Measurements from ENCODE around the gene KRT8.

KRT8 gene

DNA sequence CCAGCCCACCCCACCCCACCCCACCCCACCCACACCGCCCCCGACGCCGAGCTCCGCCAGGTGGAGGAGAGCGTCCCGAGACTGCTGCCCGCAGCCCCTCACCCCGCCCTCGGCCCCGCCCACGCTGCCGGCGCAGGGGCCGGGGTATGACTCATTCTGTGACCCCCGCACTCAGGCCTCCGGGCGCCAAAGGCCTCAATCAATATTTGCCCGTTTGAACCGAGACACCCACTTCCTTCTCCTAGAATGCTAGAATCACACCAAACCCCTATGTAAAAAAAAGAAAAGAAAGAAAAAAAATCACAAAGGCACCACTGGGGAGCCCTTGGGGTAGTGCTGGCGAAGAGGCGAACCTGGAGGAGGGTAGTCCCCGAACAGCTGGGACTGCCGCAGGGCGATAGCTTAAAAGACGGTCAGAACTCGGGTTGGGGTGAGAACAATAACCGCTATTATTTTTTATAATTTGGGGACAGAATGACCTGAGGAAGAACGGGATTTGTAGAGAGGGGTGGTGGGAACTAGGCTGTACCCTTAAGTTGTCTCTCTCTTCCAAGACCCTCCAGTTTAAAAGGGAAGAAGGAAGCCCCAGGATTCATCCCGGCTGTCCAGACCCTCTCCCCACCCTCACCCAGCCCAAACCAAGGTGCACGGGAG lies 894 bp downstream of the KRT8 start:
- TF ChIP-seq, protein P1, sequence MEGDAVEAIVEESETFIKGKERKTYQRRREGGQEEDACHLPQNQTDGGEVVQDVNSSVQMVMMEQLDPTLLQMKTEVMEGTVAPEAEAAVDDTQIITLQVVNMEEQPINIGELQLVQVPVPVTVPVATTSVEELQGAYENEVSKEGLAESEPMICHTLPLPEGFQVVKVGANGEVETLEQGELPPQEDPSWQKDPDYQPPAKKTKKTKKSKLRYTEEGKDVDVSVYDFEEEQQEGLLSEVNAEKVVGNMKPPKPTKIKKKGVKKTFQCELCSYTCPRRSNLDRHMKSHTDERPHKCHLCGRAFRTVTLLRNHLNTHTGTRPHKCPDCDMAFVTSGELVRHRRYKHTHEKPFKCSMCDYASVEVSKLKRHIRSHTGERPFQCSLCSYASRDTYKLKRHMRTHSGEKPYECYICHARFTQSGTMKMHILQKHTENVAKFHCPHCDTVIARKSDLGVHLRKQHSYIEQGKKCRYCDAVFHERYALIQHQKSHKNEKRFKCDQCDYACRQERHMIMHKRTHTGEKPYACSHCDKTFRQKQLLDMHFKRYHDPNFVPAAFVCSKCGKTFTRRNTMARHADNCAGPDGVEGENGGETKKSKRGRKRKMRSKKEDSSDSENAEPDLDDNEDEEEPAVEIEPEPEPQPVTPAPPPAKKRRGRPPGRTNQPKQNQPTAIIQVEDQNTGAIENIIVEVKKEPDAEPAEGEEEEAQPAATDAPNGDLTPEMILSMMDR (IDR thresholded peaks at IDR 0.05; ENCODE audit: extremely low read depth, insufficient read depth, missing control alignments): no peak
- DNase-seq (ENCODE audit: low spot score): peak; percentile 81
- in situ Hi-C loops (cut with MboI; ENCODE audit: low pct_unique_long_range_greater_than_20kb, low sequenced_read_pairs, unreplicated experiment): no loop called here

DNA sequence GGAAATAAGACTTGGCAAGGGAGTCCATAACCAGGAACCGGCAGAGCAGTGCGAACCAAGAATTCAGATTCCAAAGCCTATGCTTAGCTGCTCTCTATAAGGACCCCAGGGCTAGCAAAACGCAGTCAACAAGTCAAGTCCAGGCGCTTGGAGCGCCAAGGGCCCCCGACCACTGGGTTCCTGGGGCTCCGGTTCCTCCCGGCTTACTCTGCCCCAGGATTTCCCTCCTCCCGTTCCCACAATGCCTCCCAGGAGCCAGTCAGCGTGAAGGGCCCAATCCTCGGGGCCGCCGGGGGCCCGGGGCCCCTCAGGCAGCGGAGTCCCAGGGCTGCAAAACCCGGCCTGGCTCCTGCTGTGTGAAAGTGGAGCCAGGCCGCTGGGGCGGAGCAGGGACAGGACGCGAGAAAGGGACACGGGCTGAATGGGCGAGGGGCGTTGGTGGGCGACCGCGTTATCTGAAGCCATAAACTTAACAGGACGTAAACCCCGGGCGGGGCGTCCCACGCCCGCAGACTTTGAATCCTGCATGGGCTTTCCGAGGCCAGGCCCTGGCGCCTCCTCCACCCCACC lies 1.5 kb downstream of the KRT8 start:
- DNase-seq (ENCODE audit: low spot score): peak; percentile 85
- TF ChIP-seq, protein P1 (IDR thresholded peaks at IDR 0.05; ENCODE audit: extremely low read depth, insufficient read depth, missing control alignments): no peak
- in situ Hi-C loops (cut with MboI; ENCODE audit: low pct_unique_long_range_greater_than_20kb, low sequenced_read_pairs, unreplicated experiment): no loop called here

DNA sequence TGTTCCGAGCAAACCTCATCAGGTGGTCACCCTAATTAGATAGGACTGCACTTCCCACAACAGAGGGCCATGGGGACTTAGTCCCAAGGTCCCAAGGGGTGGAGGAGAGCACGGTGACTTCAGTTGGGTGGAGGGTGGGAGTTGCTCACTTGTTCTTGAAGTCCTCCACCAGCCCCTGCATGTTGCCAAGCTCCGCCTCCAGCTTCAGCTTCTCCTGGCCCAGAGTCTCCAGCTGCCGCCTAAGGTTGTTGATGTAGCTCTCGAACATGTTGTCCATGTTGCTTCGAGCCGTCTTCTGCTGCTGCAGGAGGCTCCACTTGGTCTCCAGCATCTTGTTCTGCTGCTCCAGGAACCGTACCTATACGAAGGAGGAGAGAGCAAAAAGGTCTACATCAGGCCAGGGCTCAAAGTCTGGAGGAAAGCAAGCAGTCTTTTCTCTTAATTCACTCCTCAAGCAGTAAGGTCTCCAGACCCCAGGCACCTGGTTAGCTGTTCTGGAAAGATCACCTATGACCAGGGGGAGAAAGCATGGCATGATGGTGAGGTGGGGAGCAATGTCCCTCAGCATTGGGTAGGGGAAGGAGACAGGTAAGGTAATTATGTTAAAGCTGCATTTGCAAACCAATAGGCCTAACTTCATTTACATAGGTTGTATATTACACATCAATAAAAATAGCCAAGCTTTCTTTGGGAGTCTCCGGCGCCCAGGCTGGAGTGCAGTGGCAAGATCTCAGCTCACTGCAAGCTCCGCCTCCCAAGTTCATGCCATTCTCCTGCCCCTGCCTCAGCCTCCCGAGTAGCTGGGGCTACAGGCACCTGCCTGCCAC lies 2.9 kb downstream of the KRT8 start:
- DNase-seq (ENCODE audit: low spot score): no peak
- TF ChIP-seq, protein P1 (IDR thresholded peaks at IDR 0.05; ENCODE audit: extremely low read depth, insufficient read depth, missing control alignments): no peak
- in situ Hi-C loops (cut with MboI; ENCODE audit: low pct_unique_long_range_greater_than_20kb, low sequenced_read_pairs, unreplicated experiment): no loop called here

DNA sequence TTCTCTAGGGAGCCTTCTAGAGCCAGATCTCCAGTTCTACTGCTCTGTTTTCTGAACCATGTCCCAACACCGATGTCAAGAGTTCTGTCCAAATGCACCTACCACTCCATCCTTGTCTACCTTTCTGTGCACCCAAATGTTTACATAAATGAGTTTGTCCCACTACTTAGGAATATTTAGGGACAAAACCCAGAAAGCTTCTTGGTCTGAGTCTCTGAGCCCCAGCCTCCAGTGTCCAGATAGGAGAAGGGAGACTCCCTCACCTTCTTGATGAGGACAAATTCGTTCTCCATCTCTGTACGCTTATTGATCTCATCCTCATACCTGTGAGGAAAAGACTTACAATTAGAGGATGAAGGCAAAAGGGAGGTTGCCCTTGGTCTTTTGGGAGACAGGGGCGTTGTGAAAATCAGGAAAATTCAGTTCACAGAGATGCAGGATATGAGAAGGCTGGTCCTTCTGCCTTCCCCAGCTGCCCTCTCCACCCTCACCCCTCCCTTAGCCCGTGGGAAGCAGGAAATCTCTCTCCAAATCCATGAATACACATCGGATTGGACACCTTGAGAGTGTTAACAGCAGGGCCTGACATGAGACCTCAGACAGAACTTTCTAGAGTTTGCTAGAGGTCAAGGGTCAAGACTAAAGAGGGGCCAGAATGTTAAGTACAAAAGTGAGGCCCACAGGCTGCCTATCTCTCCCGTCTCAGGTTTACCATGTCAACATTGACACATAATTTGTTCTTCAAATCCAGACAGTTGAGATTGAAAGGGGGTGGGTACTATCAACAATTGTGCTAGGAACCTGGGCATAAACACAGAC lies 3.8 kb downstream of the KRT8 start:
- TF ChIP-seq, protein P1 (IDR thresholded peaks at IDR 0.05; ENCODE audit: extremely low read depth, insufficient read depth, missing control alignments): no peak
- in situ Hi-C loops (cut with MboI; ENCODE audit: low pct_unique_long_range_greater_than_20kb, low sequenced_read_pairs, unreplicated experiment): no loop called here
- DNase-seq (ENCODE audit: low spot score): no peak

DNA sequence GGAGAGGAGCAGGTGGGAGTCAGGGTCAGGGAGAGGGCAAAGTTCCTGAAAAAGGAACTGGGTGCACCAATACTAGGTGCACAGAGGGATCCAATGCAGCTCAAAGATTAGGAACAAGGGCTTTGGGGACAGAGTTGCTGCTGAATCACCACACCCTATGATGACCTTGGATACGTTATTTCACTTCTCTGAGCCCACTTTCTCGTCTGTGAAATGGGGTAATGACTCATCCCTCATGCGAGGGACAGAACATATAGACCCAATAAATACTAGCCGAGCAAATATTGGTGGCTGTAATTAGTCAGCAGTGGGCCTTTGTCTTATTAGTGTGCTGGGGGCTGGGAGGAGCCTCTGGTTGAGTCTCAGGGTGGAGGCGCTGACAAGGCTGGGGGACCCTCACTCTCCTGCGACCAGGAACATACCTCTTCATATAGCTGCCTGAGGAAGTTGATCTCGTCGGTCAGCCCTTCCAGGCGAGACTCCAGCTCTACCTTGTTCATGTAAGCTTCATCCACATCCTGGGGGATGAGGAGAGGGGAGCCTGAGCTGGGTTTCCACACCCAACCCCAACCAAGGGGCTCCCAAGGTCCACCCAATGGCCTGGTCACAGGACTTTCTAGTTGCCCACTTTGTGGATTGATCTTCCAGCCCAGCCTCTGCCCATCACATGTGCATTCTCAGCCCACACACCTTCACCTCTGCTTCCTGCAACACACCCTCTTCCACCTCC lies 4.5 kb downstream of the KRT8 start:
- no peak for DNase-seq (ENCODE audit: low spot score)
- TF ChIP-seq, protein P1 (IDR thresholded peaks at IDR 0.05; ENCODE audit: extremely low read depth, insufficient read depth, missing control alignments): no peak
- in situ Hi-C loops (cut with MboI; ENCODE audit: low pct_unique_long_range_greater_than_20kb, low sequenced_read_pairs, unreplicated experiment): no loop called here
